ENCODE data around the gene HIF3A.

DNA sequence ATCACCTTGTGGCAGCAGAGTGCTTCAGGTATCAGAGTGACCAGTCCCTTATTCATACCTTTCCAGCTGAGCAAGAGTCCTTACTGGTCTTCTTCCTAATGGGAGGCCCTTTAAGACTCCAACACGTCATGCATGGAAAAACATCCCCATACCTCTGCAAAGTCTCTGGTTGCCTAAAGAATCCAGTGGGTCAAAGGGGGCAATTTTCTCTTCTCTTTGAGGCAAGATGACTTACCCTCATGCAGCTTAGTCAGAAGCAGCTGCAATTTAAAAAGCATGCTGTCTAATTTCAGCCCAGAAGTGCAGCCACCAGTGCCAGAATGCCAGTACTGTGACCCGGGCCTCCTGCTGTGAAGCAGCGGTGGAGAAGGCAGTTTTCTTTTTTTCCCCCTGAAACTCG lies 68.7 kb downstream of the HIF3A start:
- TF ChIP-seq, protein P1, sequence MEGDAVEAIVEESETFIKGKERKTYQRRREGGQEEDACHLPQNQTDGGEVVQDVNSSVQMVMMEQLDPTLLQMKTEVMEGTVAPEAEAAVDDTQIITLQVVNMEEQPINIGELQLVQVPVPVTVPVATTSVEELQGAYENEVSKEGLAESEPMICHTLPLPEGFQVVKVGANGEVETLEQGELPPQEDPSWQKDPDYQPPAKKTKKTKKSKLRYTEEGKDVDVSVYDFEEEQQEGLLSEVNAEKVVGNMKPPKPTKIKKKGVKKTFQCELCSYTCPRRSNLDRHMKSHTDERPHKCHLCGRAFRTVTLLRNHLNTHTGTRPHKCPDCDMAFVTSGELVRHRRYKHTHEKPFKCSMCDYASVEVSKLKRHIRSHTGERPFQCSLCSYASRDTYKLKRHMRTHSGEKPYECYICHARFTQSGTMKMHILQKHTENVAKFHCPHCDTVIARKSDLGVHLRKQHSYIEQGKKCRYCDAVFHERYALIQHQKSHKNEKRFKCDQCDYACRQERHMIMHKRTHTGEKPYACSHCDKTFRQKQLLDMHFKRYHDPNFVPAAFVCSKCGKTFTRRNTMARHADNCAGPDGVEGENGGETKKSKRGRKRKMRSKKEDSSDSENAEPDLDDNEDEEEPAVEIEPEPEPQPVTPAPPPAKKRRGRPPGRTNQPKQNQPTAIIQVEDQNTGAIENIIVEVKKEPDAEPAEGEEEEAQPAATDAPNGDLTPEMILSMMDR (conservative IDR thresholded peaks at IDR 0.05; ENCODE audit: low read depth, low read length) = no peak
- TF ChIP-seq POLR2A (IDR thresholded peaks at IDR 0.05; ENCODE audit: low read depth, low read length) (no peak), MAZ (IDR thresholded peaks at IDR 0.05; ENCODE audit: borderline replicate concordance, low read depth, low read length) (no peak), RFX5 (IDR thresholded peaks at IDR 0.05; ENCODE audit: low read depth, low read length) (no peak), RAD21 (IDR thresholded peaks at IDR 0.05; ENCODE audit: low read length) (no peak), CEBPB (IDR thresholded peaks at IDR 0.05; ENCODE audit: low read depth, low read length) (no peak), BHLHE40 (IDR thresholded peaks at IDR 0.05; ENCODE audit: low read depth, low read length) (no peak), MAFK (IDR thresholded peaks at IDR 0.05; ENCODE audit: low read depth, low read length) (no peak), SMC3 (IDR thresholded peaks at IDR 0.05; ENCODE audit: low read depth, low read length) (no peak), NFE2L2 (IDR thresholded peaks at IDR 0.05; ENCODE audit: low read depth, low read length) (no peak)
- TF ChIP-seq, protein P2, sequence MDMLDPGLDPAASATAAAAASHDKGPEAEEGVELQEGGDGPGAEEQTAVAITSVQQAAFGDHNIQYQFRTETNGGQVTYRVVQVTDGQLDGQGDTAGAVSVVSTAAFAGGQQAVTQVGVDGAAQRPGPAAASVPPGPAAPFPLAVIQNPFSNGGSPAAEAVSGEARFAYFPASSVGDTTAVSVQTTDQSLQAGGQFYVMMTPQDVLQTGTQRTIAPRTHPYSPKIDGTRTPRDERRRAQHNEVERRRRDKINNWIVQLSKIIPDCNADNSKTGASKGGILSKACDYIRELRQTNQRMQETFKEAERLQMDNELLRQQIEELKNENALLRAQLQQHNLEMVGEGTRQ (IDR thresholded peaks at IDR 0.05; ENCODE audit: low read depth, low read length) = no peak
- TF ChIP-seq, protein P3, sequence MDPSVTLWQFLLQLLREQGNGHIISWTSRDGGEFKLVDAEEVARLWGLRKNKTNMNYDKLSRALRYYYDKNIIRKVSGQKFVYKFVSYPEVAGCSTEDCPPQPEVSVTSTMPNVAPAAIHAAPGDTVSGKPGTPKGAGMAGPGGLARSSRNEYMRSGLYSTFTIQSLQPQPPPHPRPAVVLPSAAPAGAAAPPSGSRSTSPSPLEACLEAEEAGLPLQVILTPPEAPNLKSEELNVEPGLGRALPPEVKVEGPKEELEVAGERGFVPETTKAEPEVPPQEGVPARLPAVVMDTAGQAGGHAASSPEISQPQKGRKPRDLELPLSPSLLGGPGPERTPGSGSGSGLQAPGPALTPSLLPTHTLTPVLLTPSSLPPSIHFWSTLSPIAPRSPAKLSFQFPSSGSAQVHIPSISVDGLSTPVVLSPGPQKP (IDR thresholded peaks at IDR 0.05; ENCODE audit: borderline replicate concordance, low read depth, low read length) = no peak
